GM19438 (cell line): ENCODE measurements around the gene TEX11.
"Not testable (repeated sequence)": the region's sequence is repeated elsewhere in the genome, so short reads cannot be mapped to it uniquely, and the experiment has no call there.

ENCODE experiments used
- ATAC-seq: cut with Tn5 transposase; IDR thresholded peaks from one replicate; pipeline ENCODE4 v1.9.1; 2021; ENCODE audit warnings: low read depth; ENCODE audit not compliant: unreplicated experiment

TEX11 gene

GRCh38 chrX:70908541-70908940, at the start of gene TEX11:
TSS of gene TEX11 (minus strand) at chrX:70908711. CDS start at chrX:70907789, 922 bp downstream.
- ATAC-seq: no peak

GRCh38 chrX:70954871-70955270, 46.4 kb upstream of the TEX11 start:
- no peak for ATAC-seq

GRCh38 chrX:70924294-70924911, 15.9 kb upstream of the TEX11 start:
- ATAC-seq: no peak

- ATAC-seq: no peak
Measured at GRCh38 chrX:70922774-70923473, 14.4 kb upstream of the TEX11 start.

- no peak for ATAC-seq
Measured at GRCh38 chrX:70921709-70922352, 13.3 kb upstream of the TEX11 start.

- ATAC-seq: no peak
Measured at GRCh38 chrX:70916754-70917153, 8.2 kb upstream of the TEX11 start.

GRCh38 chrX:70907900-70908299, 611 bp downstream of the TEX11 start:
- no peak for ATAC-seq

- ATAC-seq: no peak
Measured at GRCh38 chrX:70901465-70901864, 7.0 kb downstream of the TEX11 start.

- ATAC-seq: not testable (repeated sequence)
Measured at GRCh38 chrX:70890441-70890840, 18.1 kb downstream of the TEX11 start.

GRCh38 chrX:70878902-70879301, 29.6 kb downstream of the TEX11 start:
- ATAC-seq: no peak

GRCh38 chrX:70852294-70852693, 56.2 kb downstream of the TEX11 start:
- no peak for ATAC-seq

- ATAC-seq: not testable (repeated sequence)
Measured at GRCh38 chrX:70844081-70844480, 64.4 kb downstream of the TEX11 start.

GRCh38 chrX:70843620-70844019, 64.9 kb downstream of the TEX11 start:
- ATAC-seq: not testable (repeated sequence)

GRCh38 chrX:70834589-70834988, 73.9 kb downstream of the TEX11 start:
- no peak for ATAC-seq

- ATAC-seq: no peak
Measured at GRCh38 chrX:70826715-70827114, 81.8 kb downstream of the TEX11 start.

- no peak for ATAC-seq
Measured at GRCh38 chrX:70825366-70825765, 83.1 kb downstream of the TEX11 start.

GRCh38 chrX:70808942-70809940, 99.3 kb downstream of the TEX11 start:
- no peak for ATAC-seq

GRCh38 chrX:70806081-70806480, 102.4 kb downstream of the TEX11 start:
- no peak for ATAC-seq

- not testable (repeated sequence) for ATAC-seq
Measured at GRCh38 chrX:70796742-70797141, 111.8 kb downstream of the TEX11 start.

- ATAC-seq: no peak
Measured at GRCh38 chrX:70774223-70774622, 134.3 kb downstream of the TEX11 start.
